SIG-M5 treated with dmso at 0.1 percent for 504 hours (cell line): ENCODE data around the gene KMT5C.

Experiments used
- DNase-seq: peaks from one replicate; lab custom pipeline; 2025; ENCODE audit not compliant: unreplicated experiment; lab: John Stamatoyannopoulos, UW

The KMT5C gene

DNA sequence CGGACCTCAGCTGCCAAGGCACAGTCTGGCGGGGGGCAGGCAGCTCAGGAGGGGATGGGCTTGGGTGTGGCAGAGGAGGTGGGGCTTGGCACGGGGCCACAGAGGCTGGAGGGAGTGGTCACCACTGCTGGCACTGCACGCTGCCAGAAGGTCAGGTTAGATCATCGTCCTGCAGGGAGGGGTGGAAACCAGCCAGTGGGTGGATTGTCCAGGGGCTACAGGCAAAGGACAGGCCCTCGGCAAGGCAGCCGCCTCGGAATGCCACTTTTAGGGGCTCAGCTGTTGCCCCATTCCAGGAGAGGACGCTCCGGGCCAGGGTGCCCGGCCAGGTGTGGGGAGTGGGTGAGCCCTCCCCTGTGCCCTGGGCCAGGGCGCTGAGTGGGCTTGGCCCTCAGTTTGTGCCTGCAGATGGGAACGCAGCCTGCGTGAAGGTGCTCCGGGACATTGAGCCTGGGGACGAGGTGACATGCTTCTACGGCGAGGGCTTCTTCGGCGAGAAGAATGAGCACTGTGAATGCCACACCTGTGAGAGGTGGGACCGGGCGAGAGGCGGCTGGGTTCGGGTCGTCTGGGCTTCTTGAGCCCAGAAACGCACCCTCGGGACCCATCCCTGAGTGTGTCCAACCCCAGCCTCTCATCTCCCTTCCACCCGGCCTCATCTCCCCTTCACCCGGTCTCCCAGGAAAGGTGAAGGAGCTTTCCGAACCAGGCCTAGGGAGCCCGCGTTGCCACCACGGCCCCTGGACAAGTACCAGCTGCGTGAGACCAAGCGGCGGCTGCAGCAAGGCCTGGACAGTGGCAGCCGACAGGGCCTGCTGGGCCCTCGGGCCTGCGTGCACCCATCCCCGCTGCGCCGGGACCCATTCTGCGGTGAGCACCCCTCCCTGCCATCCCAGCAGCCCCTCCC lies 6.4 kb downstream of the KMT5C start:
- DNase-seq, result no peak

DNA sequence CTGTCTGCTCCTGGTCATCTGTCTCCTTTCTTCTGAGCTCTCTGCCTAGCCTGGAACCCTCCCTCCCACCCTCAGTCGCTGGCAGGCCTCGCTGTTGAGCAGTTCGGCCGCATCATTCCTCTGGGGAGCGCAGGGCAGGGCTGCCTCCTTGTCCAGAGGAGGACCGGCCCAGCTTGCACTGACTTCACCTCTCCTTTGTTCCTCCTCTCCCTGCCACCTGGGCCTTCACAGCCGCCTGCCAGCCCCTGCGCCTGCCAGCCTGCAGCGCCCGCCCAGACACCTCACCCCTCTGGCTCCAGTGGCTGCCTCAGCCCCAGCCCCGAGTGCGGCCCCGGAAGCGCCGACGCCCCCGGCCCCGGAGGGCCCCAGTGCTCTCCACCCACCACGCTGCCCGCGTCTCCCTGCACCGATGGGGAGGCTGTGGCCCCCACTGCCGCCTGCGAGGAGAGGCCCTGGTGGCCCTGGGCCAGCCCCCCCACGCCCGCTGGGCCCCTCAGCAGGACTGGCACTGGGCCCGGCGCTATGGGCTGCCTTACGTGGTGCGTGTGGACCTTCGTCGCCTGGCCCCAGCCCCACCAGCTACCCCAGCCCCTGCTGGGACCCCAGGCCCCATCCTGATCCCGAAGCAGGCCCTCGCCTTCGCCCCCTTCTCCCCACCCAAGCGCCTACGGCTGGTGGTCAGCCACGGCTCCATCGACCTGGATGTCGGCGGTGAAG lies 7.2 kb downstream of the KMT5C start:
- no peak for DNase-seq

DNA sequence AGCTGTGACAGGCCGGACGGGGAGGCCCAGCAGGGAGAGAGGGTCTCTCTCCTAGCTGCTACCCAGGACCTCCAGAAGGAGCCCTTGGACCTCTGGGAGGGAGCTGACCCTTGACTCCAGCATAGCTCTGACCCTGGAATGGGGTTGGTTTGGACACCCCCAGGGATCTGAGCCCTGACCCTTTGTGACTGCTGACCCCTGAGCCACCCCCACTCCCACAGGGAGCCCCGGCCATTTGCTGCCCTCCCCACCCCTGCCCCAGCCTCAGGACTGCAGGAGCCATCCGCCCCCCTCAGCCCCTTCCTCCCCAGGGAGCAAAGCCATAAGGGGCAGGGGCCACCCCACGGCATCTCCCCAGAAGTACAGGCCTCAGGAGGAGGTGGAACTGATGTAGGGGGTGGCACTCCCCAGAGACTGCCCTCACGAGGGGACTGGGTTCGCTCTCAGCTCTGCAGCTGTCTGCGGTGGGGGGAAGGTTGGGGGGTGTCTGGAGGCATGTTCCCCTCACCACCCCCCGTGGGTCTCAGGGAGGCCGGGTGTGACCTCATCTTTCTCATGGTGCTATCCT lies 7.8 kb downstream of the KMT5C start:
- no peak for DNase-seq

DNA sequence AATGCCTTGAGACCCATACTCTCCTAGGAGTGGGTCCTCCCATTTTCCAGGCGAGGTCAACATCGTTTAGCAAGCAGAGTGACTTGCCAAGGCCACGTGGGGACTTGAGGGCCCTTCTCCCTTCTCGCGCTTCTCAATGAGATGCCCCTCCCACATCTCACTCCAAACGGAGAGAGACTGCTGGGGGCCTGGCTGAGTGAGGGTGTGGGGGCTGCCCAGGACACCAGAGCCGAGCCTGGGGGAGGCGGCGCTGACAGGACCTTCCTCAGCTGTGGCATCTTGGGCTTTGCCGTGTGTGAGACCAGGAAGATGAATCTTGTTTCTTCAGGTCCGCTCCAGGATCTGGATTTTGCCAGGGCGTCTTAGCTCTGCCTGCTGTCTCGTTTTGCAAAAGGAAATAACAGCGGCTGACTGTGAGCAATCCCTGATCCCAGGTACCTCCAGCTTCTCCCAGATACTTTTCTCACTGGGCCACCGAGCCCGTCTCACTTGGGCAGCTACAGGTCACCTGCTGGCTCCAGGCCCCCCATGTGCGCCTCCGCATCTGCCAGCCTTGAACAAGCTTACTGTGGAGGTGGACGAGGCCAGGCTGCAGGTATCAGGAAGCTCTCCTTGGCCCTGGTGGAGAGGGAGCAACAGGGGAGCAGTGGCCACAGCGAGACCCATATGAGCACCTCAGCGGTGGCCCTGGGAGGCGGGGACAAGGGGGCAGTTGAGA lies 8.8 kb downstream of the KMT5C start:
- no peak for DNase-seq

DNA sequence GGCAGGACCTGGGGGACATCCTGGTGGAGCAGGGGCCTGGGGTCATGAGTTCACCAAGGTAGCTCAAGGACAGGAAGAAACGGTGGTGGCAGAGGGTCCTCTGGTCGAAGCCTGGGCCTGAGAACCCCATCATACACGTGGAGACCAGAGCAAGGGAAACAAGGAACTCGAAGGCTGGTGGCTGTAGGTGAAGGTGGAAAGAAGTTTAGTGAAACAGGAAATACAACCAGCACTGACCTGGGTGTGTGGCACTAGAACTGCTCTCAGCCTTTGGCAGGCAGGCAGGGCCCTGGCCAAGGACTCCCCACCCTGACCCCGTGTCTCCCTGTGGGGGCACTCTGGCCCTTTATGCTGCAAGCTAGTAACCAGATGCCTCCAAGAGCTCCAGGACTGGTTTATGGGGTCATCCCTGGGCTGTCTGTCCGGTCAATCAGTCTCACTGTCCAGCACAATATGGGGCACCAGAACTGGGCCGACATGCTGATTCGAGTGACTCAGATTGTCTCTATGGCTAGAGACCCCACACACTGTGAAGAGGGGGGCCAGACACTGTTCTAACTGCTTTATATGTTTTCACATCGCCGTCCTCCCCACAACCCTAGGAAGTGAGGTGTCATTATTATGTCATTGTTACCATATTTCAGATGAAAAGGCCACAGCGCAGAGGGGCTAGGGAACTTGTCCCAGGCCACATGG lies 11.1 kb downstream of the KMT5C start:
- no peak for DNase-seq

DNA sequence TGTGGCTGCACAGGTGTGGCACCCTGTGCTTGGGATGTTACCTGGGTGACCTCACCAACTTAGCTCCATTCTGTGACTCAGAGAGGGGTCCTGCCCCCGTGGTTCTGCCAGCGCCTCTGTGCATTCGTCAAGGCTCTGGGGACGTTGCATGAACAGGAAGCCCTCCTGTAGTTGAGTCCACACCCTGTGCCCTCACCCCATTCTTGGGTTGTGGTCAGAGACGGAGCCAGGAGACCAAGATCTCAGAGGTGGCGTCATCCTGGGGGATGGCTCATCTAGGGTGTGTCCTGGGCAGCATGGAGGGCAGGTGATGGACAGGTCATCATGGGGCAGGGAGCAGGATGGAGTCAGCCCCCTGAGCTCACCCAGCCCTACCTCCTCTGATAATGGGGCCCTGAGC lies 12.4 kb downstream of the KMT5C start:
- no peak for DNase-seq

DNA sequence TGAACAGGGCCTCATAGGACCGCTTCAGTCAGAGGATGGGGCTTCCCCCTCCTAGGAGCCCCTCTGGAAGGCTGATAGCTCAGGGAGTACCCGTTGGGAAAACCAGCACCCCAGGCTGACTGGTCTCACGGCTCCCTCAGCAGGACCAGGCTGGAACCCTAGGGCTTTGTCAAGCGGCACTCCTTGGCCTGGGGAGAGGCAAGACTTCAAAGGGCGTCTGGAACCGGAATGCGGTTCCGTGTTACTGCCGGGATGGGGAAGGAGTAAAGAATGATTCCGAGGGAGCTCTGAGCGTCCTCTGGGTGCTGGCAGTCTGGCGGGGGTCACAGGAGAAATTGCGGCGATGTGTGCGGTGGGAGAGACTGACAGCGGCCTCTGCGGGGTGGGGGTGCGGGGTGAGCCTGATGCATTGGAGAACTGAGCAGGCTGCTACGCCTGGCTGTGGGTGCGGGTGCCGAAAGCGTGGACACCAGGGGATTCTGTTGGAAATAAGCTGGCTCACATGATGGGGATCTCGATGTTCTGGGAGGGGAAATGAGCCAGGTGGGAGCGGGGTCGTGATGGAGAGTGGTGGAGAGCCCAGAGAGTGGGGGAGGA lies 13.0 kb downstream of the KMT5C start:
- DNase-seq, result no peak

DNA sequence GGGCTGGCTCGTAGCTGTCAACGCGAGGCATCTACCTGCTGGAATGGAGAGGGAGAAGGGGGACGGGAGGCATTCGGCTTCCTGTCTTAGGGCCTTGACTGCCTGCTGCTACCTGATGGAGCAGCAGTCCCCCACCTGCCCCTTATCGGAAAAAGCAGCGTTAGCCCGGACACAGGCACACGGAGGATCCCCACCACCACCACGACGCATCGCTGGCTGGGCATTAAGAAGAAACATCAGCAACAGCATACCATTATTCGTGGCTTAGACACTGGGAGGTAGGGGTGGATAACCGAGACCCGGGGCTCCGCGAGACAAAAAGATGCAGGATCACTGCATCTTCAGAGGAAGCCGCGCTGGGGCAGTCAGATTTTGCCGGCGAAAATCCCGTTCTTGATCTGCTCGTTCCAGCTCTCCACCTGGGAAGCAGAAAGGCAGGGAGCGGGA lies 13.7 kb downstream of the KMT5C start:
- DNase-seq, result no peak

DNA sequence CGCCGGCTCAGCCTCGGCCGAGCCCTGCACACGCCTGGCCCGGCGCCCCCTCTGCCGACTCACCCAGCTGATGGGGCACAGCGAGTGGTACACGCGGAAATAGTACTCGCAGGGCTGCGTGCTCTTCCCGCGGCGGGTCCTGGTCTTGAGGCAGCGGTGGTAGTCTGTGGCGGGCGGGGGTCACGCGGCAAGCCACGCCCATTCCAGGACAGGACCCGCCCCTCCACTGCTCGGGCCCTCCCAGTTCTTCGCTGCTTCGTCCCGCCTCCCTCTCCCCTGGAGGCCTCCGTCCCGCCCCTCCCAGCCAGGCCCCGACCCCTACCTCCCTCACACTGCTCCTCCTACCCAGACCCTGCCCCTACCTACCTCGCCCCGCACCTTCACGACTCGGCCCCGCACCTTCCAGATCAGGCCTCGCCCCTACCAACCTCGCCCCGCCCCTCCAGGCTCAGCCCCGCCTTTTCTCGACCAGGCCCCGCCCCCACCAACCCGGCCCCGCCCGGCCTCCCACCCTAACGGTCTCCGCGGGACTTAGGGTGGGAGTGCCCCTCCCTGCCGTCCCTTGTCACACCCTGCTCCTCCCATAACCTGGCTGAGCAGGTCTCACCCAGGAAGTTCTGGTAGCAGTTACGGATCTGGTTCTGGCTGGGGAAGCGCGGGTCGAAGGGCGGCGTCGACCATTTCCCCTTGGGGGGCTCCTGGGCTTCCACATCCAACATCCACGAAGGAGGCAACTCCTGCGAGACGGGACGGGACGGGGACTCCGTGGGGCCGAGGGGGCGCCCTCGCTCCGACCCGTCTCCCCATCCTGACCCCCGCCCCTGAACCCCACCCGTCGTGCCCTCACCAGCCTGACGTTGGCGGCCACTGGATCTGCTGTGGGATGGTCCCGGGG lies 14.4 kb downstream of the KMT5C start:
- peak; percentile 41 for DNase-seq

DNA sequence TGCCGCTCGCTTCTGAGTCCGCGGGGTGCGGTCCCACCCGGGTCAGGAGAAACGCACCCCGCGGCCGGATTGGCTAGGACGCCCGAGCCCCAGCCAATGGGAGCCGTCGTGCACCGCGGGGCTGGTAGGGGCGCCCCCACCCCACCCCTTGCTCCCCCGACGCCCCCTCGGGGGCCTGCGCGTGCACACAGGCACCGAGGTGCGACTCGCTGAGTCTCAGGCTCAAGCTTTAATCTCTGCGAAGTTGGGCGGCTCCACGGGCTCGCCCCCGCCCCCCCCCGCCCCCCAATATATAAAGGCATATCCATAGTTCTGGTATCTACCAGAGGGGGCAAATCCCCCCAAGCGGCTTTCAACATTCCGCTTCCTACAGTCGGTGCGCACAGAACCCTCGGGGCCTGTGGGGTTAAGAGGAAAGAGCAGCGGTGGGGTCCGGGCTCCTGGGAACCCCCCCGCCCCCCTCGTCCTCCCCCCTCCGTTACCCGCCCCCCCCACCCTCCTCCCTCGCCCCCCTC lies 15.1 kb downstream of the KMT5C start, which contains the start of gene COX6B2:
Gene COX6B2, minus strand, starts transcription at position 22 of the 515 bp plus-strand sequence. CDS start 198 bp downstream, outside the sequence.
- no peak for DNase-seq

DNA sequence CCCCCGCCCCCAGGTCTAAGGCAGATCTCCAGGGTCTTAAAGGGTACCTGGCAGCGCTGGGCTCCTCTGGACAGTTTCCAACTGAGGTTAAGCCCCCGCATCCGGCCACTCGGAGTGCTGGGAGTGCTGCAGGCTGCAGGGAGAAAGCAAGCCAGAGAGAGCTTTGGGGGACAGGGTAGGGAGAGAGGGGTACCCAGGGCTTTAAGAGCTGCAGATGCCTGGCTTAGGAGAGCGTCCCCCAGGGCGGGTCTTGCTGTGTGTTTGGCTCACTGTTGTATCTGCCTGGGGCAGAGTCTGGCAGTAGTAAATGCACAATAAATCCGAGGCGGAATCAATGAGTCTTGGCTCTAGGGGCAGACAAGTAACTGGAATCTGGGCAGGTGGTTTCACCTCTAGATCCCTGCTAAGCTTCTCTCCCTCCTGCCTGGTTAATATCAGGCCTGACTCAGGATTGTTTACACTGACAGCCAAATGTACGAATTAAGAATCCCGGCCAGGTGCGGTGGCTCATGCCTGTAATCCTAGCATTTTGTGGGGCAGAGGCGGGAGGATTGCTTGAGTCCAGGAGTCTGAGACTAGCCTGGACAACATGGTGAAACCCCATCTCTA lies 15.6 kb downstream of the KMT5C start:
- DNase-seq, result no peak

DNA sequence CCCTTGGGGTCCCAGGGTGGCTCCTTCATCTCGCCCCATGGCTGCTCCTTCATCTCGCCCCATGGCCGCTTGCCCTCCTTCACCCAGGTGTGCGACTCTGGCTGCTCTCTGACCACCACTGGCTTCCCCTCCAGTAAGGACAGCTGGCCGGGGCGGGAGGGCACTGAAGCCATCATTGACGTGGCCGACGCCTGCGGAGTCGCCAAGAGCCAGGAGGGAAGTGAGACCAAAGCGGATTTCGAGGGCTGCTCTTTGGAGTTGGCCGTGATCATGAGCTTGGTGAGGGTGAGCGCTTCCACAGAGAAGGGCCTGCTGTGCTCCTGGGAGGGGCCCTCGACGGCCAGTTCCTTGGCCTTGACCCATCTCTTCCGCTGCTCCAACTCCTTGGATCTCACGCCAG lies 18.8 kb downstream of the KMT5C start:
- DNase-seq, result no peak

DNA sequence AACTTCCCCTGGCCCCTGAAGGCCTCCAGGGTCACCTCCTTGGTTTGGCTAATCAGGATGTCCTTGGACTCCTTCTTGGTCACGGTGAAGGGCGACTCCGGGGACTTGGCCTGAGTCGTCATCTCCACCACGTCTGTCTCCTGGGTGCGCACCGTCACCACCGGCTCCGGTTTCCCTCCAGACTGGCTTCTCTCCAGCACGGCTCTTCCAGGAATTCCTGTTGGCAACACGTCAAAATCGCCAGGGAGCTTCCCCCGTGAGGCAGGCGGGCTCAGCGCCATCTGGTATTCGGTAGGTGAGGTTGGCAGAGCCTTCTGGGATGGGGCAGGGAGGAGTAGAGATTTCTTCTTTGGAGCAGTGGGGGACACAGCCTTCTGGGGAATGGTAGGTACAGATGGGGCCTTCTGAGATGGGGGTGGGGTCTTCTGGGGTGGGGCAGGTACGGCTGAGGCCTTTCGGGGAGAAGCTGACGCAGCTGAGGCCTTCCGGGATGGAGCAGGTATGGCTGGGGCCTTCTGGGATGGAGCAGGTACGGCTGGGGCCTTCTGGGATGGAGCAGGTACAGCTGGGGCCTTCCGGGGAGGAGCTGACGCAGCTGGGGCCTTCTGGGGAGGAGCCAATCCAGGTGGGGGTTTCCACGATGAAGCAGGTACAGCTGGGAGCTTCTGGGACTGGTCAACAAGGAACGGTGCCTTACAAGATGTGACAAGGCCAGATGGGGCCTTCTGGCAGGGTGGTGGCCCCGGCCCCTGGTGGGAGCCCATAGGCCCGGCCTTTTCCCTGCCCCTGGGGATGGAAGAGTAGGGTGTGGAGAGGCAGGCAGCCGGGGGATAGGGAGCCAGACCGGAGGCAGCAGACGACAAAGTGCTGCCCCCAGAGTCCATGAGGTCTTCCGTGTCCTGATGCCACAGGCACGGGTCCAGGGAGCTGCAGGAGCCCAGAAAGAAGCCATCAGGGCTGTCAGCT lies 19.6 kb downstream of the KMT5C start:
- no peak for DNase-seq

DNA sequence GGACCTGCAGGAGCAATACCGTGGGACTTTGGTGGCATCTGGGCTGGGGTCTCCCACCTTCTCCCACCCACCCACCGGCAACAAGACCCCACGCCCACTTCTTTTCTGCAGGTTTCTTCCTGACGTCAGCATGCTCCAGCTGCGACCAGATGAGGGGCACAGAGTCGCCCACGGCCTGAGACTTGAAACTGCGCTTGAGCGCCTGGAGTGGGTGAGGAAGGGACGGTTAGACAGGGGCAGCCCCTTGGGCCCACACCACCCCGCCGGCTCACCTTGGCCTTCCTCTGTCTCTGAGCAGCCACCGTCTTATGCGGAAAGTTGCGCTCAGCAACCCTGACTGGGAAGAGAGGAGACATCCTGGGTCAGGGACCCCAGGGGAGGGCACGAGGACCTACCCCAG lies 21.2 kb downstream of the KMT5C start:
- no peak for DNase-seq

DNA sequence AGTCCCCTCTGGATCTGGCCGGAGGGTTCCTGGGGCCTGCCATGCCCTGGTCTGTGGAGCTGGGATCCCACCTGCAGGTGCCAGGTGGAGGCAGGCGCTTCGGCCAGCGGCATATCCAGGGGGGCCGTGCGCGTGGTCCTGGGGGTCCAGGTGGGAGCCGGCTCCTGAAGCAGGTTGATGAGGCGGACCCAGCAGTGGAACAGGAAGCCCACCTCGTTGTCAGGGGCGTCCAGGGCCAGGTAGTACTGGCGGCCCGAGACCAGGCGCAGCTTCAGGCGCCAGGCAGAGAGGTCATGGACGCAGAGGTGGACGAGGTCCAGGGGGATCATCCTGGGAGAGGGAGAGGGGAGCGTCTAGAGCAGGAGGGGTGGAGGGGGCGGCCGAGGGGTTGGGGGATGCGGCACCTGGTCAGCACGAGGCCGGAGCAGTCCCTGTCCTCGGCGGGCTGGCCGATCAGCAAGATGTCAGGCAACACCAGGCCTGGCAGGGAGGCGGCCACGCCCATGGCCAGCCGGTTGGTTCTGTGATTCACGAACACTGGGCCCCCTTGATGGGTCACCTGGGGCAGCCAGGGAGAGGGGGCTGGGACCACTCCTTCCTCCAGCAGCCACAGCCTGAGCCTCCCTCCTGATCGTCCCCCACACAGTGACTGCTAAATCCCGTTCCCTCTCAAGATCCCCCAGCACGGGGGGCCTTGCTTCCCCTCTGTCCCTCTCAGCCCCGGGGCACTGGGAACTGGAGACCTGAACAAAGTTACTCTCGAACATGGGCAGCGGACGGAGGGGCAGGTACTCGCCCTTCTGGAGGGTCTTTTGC lies 22.7 kb downstream of the KMT5C start:
- no peak for DNase-seq

DNA sequence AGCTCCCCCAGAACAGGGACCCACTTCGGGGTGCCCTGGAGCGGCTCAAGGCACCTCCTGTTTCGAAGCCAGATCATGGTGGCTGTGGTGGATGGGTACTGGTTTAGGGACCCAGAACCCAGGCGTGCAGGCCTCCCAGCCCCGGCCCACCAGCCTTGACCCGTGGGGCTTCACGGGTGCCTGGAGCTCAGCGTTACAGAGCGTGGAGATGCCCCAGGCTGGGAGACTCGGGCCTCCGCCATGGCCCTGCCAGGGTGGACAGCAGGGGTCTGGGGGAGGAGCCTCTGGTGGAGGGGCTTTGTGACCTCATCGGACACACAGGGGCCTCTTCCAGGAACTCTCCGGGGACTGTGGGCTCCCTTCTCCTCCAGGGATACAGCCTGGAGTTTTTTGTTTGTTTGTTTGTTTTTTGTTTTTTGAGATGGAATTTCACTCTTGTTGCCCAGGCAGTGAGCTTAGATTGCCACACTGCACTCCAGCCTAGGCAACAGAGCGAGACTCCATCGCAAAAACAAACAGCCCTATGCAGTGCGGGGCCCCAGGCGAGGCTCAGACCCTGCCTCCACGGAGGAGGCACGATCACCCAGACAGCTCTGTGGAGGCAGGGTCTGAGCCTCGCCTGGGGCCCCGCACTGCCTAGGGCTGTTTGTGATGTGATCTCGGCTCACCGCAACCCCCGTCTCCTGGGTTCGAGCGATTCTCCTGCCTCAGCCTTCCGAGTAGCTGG lies 23.5 kb downstream of the KMT5C start, which contains the start of gene GARIN5B:
Gene GARIN5B, minus strand, starts transcription at position 271 of the 727 bp plus-strand sequence. Its CDS starts 194 bp downstream, at position 77.
- no peak for DNase-seq
